HepG2 (cell line): Measurements from ENCODE around the gene IRAK3. TPM values are rescaled to one million over a fixed set of nuclear protein-coding genes. Genes with fewer than 3 reads are reported as not detected.

Experiments
- ATAC-seq: fragments of 200-7000 bp; cut with Tn5 transposase; 3 replicates; pipeline ENCODE4 v1.9.1; 2020; ENCODE audit warnings: mild to moderate bottlenecking, moderate library complexity
- BruUV-seq: library from RNA; stranded (reverse); fragments of 400-500 nt; replicated peaks from 2 replicates; lab custom pipeline; 2021; lab: Mats Ljungman, UMichigan
- CTCF ChIA-PET: fragments of 300-600 bp; formaldehyde crosslinking; extraction: SDS; loops from one replicate; lab custom pipeline; 2021; ENCODE audit warnings: low total read pairs, inconsistent platforms, low intra/inter-chr PET ratio; lab: Yijun Ruan, JAX
- POLR2A ChIA-PET: fragments of 350-600 bp; sonication (Branson Sonifier 250); formaldehyde crosslinking; loops from one replicate; lab custom pipeline; 2020; ENCODE audit warnings: antibody characterized with exemption, inconsistent platforms; lab: Yijun Ruan, JAX
- DNase-seq: peaks from one replicate; pipeline ENCODE4 v3.0.0-alpha.2; 2015; ENCODE audit warnings: low spot score
- FAIRE-seq: peaks from 3 replicates; lab custom pipeline; 2011; peaks lifted over from hg19 to GRCh38; lab: Jason Lieb, UNC
- H2AFZ ChIP-seq: one replicate; pipeline ENCODE4 v1.6.1; 2011; ENCODE audit warnings: low read length, inconsistent platforms
- H3K27ac ChIP-seq: fragments of 300-600 bp; 3 replicates; pipeline ENCODE4 v1.8.0; 2011; ENCODE audit warnings: mixed run types, mild to moderate bottlenecking, mixed read lengths, low read length, inconsistent platforms; ENCODE audit not compliant: insufficient read depth; ENCODE audit errors: extremely low read length
- H3K27me3 ChIP-seq, 2 experiments: fragments of 200-600 bp in 1 of 2; 2 replicates in 1 of 2; 3 replicates in 1 of 2; pipeline versions ENCODE4 v1.6.0 to v1.8.0; 2011; ENCODE audit warnings: low read length in 2 of 2, mild to moderate bottlenecking in 2 of 2, moderate library complexity in 2 of 2, inconsistent platforms in 1 of 2; ENCODE audit not compliant: insufficient read depth in 2 of 2, control insufficient read depth in 1 of 2
- H3K36me3 ChIP-seq, 2 experiments: fragments of 200-600 bp in 1 of 2; replicated peaks in 1 of 2; 2 replicates in 1 of 2; 3 replicates in 1 of 2; pipeline versions ENCODE4 v1.5.1 to v1.8.0; 2011; ENCODE audit warnings: low read length in 2 of 2, inconsistent platforms in 1 of 2; ENCODE audit not compliant: insufficient read depth in 2 of 2, control insufficient read depth in 1 of 2
- H3K4me1 ChIP-seq: 2 replicates; pipeline ENCODE4 v1.5.1; 2012; ENCODE audit warnings: low read length, inconsistent platforms; ENCODE audit not compliant: insufficient read depth
- H3K4me2 ChIP-seq: 2 replicates; pipeline ENCODE4 v1.6.0; 2011; ENCODE audit warnings: low read depth, low read length, inconsistent platforms
- H3K4me3 ChIP-seq, 3 experiments: fragments of 200-600 bp in 1 of 3; sonication (generic), shearing (Covaris generic) in 1 of 3; replicated peaks in 1 of 3; 2 replicates each; pipeline ENCODE4 v1.5.1; 2011 to 2016; ENCODE audit warnings: low read length in 3 of 3, inconsistent platforms in 2 of 3, low read depth in 2 of 3, mild to moderate bottlenecking in 2 of 3, control low read depth in 1 of 3, mixed read lengths in 1 of 3; ENCODE audit not compliant: insufficient read depth in 1 of 3
- H3K79me2 ChIP-seq: one replicate; pipeline ENCODE4 v1.6.1; 2011; ENCODE audit warnings: low read length, inconsistent platforms; ENCODE audit not compliant: insufficient read depth
- H3K9ac ChIP-seq: 2 replicates; pipeline ENCODE4 v1.6.0; 2011; ENCODE audit warnings: mild to moderate bottlenecking, low read depth, low read length, inconsistent platforms; ENCODE audit not compliant: insufficient read depth
- H3K9me3 ChIP-seq: 2 replicates; pipeline ENCODE4 v1.5.1; 2012; ENCODE audit warnings: mild to moderate bottlenecking, low read length
- H4K20me1 ChIP-seq: 2 replicates; pipeline ENCODE4 v1.6.0; 2011; ENCODE audit warnings: inconsistent platforms, mild to moderate bottlenecking, low read length, moderate library complexity; ENCODE audit not compliant: insufficient read depth
- ARNT ChIP-seq: fragments of 450-650 bp; IDR thresholded peaks from 2 replicates; pipeline ENCODE4 v1.6.1; 2017
- CERS6 ChIP-seq: sonication (generic); formaldehyde crosslinking; IDR thresholded peaks from 2 replicates; pipeline ENCODE4 v1.5.0; 2020; ENCODE audit warnings: missing genetic modification reagents
- HNRNPUL1 ChIP-seq: fragments of 200-400 bp; formaldehyde crosslinking; IDR thresholded peaks from 2 replicates; pipeline ENCODE4 v1.6.1; 2017; ENCODE audit warnings: low read depth, mild to moderate bottlenecking, low read length, moderate library complexity
- HOXA3 ChIP-seq: sonication (generic); formaldehyde crosslinking; IDR thresholded peaks from 2 replicates; pipeline ENCODE4 v1.5.0; 2020; ENCODE audit warnings: missing genetic modification reagents
- RCOR2 ChIP-seq: IDR thresholded peaks from 2 replicates; pipeline ENCODE4 v1.6.1; 2016; ENCODE audit warnings: missing biosample characterization, missing genetic modification reagents
- SOX5 ChIP-seq: IDR thresholded peaks from 2 replicates; pipeline ENCODE4 v1.6.1; 2016; ENCODE audit warnings: borderline replicate concordance
- ZNF329 ChIP-seq: sonication (generic); formaldehyde crosslinking; IDR thresholded peaks from 2 replicates; pipeline ENCODE4 v1.9.0; 2021; ENCODE audit warnings: low read depth, mild to moderate bottlenecking, missing genetic modification reagents
- ZNF577 ChIP-seq: sonication (generic); formaldehyde crosslinking; IDR thresholded peaks from 2 replicates; pipeline ENCODE4 v1.4.0; 2020; ENCODE audit warnings: mild to moderate bottlenecking, low read depth, missing genetic modification reagents, borderline replicate concordance
- ZNF766 ChIP-seq: sonication (generic); formaldehyde crosslinking; IDR thresholded peaks from 2 replicates; pipeline ENCODE4 v1.5.0; 2020; ENCODE audit warnings: missing genetic modification reagents, borderline replicate concordance
- ZUFSP ChIP-seq: sonication (generic); formaldehyde crosslinking; IDR thresholded peaks from 2 replicates; pipeline ENCODE4 v1.9.0; 2021; ENCODE audit warnings: missing genetic modification reagents, mild to moderate bottlenecking, borderline replicate concordance
- WGBS: methylation state at CpG from one replicate; pipeline ENCODE4 v1.1.6; 2017; ENCODE audit warnings: low lambda C conversion rate; 5-methylcytosine and 5-hydroxymethylcytosine counted together
- in situ Hi-C: cut with HindIII; loops from 2 replicates; pipeline ENCODE4 v1.10.0; 2017; ENCODE audit warnings: low pct_unique_long_range_greater_than_20kb; ENCODE audit not compliant: extremely low pct_ligation_motif_present
- intact Hi-C: fragments of 100-400 bp; cut with micrococcal nuclease; formaldehyde crosslinking; loops from one replicate; pipeline ENCODE4 v1.10.0; 2022; ENCODE audit not compliant: unreplicated experiment
- polyA plus RNA-seq, 8 experiments: library from polyadenylated mRNA; depleted of rRNA in 3 of 8; stranded (reverse) in 7 of 8; unstranded in 1 of 8; fragments of >200 nt; fragmentation: Illumina TruSeq in 4 of 8; extraction: Trizol in 4 of 8; gene quantifications; 2 replicates each; pipeline versions ENCODE4 v1.2.1 to v1.2.3, GENCODE V29; 2011 to 2016; ENCODE audit warnings: low read depth in 4 of 8, missing spikeins in 1 of 8, mixed read lengths in 1 of 8; ENCODE audit not compliant: insufficient read depth in 1 of 8
- total RNA-seq, 5 experiments: library from RNA; depleted of rRNA; stranded (reverse); fragments of >200 nt; fragmentation: Illumina TruSeq; extraction: Trizol; gene quantifications; 2 replicates each; pipeline ENCODE4 v1.2.3, GENCODE V29; 2016; ENCODE audit warnings: low read depth in 1 of 5
- TF ChIP-seq, protein P1 (sequence below), 2 experiments: fragments of 450-650 bp in 1 of 2; sonication (generic) in 1 of 2; formaldehyde crosslinking; IDR thresholded peaks; 2 replicates each; pipeline versions ENCODE4 v1.5.0 to v1.8.0; 2020 to 2022; ENCODE audit warnings: mild to moderate bottlenecking in 1 of 2, missing genetic modification reagents in 1 of 2
- TF ChIP-seq, protein P2 (sequence below): IDR thresholded peaks from 2 replicates; pipeline ENCODE4 v1.6.1; 2016; ENCODE audit warnings: missing biosample characterization, missing genetic modification reagents, low read depth
- TF ChIP-seq, protein P3 (sequence below): sonication (generic); formaldehyde crosslinking; IDR thresholded peaks from 2 replicates; pipeline ENCODE4 v1.5.1; 2020; ENCODE audit warnings: missing genetic modification reagents, mild to moderate bottlenecking, borderline replicate concordance

IRAK3 gene
- total and polyA plus RNA-seq, 2 of the 13 experiments (the other 11 are each of a cell fraction or from before 2014, with no cell fraction given) = 0.01 TPM; not detected in 1

DNA sequence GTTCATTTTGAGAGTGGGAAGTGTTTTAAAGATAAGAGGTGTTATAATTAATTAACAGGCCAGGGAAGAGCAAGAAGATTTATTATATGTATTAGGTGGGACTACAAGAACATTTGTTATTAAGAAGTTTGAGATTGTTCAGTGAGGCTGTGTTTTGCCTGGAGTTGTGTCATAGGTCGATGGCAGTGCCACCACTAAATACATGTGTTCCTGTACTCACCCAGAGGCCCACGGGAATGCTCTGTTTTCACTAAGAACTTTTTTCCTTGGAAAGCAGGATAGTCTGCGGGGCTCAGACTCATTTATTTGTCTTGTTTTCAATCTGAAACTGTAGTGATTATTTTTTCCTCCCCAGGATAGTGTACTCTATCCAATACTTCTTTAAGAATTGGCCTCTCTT lies 10.1 kb downstream of the IRAK3 start:
- in situ Hi-C loops = no loop called here
- CTCF ChIA-PET = no interaction called here

More for the DNA sequence above, 10.1 kb downstream of the IRAK3 start:
- DNase-seq (no peak), ATAC-seq (no peak), FAIRE-seq (no peak)
- WGBS = 3% methylated on average over 3 of the region's 3 CpGs
- Histone ChIP-seq H3K79me2 (no peaks in the 10 kb centered on the region), H3K27ac (no peak overlapping the region), H3K27me3 (peaks cover 0 to 9% of the 10 kb centered on the region in 2 experiments; a peak in 3 of 5 replicates), H3K4me2 (no peak overlapping the region), H3K36me3 (no peaks in the 10 kb centered on the region), H3K4me1 (no peaks in the 10 kb centered on the region), H4K20me1 (no peaks in the 10 kb centered on the region), H3K4me3 (no peak overlapping the region), H3K9me3 (0 out of 2 replicates have a peak, but pooled peaks cover 5% of the 10 kb centered on the region), H2AFZ (no peak overlapping the region), H3K9ac (no peak overlapping the region)
- no TSS peak for BruUV-seq
- intact Hi-C loops = no loop called here
- POLR2A ChIA-PET = no interaction called here
- TF ChIP-seq SOX5 (CRISPR knock-in tag) (no peak), HOXA3 (CRISPR knock-in tag) (no peak), ZNF329 (CRISPR knock-in tag) (no peak), ZNF766 (CRISPR knock-in tag) (no peak), ZNF577 (CRISPR knock-in tag) (no peak), HNRNPUL1 (no peak), ZUFSP (CRISPR knock-in tag) (no peak), ARNT (no peak), CERS6 (no peak), RCOR2 (CRISPR knock-in tag) (no peak)
- TF ChIP-seq, protein P1, sequence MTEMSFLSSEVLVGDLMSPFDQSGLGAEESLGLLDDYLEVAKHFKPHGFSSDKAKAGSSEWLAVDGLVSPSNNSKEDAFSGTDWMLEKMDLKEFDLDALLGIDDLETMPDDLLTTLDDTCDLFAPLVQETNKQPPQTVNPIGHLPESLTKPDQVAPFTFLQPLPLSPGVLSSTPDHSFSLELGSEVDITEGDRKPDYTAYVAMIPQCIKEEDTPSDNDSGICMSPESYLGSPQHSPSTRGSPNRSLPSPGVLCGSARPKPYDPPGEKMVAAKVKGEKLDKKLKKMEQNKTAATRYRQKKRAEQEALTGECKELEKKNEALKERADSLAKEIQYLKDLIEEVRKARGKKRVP (CRISPR knock-in tag; IDR thresholded peaks at IDR 0.05) = no peak
- TF ChIP-seq, protein P2, sequence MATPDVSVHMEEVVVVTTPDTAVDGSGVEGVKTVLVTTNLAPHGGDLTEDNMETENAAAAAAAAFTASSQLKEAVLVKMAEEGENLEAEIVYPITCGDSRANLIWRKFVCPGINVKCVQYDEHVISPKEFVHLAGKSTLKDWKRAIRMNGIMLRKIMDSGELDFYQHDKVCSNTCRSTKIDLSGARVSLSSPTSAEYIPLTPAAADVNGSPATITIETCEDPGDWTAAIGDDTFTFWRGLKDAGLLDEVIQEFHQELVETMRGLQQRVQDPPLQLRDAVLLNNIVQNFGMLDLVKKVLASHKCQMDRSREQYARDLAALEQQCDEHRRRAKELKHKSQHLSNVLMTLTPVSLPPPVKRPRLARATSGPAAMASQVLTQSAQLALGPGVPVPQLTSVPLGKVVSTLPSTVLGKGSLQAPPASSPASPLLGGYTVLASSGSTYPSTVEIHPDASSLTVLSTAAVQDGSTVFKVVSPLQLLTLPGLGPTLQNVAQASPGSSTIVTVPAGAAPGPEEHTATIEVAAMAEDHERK (CRISPR knock-in tag) = no peak
- TF ChIP-seq, protein P3, sequence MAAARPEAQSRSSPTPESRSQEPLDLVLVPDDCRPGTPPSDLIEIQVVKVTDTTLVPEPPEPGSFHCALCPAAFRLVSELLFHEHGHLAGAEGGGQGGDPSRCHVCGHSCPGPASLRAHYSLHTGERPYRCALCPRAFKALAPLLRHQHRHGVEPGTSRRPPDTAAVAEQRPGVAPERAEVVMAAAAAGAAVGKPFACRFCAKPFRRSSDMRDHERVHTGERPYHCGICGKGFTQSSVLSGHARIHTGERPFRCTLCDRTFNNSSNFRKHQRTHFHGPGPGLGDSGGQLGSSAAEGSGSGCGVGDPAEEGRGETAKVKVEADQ = no peak
